IPS-NIHi7 (cell line): Measurements from ENCODE around the gene CAMTA1.

Experiments used
- DNase-seq: peaks from one replicate; pipeline ENCODE4 v3.0.0; 2012; ENCODE audit warnings: mixed read lengths; ENCODE audit errors: extremely low spot score

The CAMTA1 gene

GRCh38 chr1:7339014-7339413 lies 553.8 kb downstream of the CAMTA1 start:
- DNase-seq, result no peak

- DNase-seq, result no peak
These were observed 554.7 kb downstream of the CAMTA1 start for GRCh38 chr1:7339953-7340352.

DNA sequence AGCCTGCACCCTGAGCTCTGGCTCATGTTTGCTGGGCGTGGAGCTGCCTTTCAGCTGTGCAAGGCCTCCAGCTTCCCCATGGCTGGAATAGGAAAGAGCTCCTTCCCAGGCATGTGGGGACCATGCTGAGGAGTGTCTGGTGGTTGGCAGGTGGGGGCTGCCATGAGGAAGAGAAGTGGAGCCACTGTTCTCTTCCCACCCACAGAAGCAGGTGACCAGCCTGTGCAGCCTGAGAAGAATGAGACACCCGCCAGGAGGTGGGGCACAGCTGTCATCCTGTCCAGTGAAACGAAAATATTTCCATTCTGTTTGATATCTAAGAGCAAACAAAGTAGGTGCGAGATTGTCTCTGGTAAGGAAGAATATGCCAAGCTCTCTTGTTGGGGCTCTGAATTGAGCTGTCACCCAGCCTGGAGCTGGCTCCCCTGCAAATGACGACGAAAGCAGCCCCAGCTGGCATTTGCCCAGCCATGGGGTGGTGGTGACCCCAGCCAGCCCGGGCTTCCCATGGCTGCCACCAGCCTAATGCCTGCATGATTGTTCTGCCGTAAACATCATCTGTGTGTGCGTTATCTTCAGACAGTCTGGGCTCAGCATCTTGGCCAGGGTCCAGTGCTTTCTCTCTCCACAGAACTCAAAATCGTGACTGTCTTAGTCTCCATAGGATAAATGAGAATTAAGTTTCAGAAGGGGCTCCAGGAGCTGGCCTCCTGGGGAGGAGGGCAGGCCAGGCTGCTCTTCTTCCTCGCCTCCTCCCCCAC lies 556.1 kb downstream of the CAMTA1 start:
- no peak for DNase-seq

- no peak for DNase-seq
These were observed 558.6 kb downstream of the CAMTA1 start for GRCh38 chr1:7343882-7344281.

DNA sequence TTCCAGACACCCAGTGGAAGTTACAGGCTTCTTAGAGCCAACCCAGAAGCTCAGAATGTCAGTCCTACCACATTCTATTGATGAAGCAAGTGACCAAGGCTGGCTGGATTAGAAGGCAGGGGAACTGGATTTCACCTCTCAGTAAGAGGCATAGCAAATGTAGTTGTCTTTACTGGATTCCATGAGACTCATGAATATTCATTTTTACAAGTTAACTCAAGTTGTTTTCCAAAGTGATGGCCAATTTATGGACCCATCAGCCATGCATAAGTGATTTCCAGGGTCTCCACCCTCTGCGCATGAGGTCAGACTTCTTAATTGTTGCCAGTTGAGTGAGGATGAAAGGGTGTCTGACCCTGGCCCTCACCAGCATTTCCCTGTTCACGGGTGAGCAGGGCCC lies 559.0 kb downstream of the CAMTA1 start:
- DNase-seq, result no peak

DNA sequence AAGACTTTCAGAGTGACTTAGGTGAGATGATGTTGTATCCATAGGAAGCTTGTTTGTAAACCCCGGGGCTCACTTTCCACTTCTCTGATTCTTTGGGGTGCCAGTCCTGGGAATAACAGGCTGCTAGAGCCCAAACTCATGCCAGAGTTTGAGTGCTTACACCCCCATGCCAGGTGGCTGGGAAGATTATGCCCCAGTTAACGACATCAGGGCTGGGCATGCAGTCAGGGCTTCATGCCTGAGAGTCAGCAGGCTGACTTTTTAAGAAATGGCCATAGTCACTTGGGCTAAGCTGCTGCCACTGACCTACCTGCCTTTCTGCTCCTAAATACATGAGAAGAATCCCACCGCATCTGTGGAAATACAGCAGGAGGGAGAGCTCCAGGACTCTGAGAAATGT lies 560.3 kb downstream of the CAMTA1 start:
- DNase-seq, result no peak

DNA sequence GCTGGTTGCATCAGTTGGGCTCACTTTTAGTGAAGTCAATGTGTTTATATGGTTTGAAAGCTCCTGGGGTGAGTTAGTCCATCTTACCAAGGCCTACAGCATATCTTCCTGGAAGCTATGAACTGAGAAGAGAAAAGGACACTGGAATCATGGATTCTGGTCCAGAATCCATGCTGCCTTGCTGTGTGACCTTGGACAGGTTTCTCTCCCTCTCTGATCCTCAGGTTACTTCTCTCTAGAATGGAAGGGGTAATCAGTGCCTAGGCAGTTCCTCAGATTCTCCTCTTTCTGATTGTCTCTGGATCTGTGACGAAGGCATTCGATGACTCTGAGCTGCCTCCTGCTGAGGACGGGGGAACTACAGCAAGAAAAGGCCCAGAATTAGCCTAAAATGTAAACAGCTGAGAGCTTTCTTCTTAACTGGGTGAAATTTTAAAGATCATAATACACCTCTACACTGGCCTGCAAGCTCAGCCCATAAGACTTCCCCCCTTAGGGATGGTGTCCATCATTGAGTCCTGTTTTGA lies 560.9 kb downstream of the CAMTA1 start:
- DNase-seq, result peak; percentile 48

DNA sequence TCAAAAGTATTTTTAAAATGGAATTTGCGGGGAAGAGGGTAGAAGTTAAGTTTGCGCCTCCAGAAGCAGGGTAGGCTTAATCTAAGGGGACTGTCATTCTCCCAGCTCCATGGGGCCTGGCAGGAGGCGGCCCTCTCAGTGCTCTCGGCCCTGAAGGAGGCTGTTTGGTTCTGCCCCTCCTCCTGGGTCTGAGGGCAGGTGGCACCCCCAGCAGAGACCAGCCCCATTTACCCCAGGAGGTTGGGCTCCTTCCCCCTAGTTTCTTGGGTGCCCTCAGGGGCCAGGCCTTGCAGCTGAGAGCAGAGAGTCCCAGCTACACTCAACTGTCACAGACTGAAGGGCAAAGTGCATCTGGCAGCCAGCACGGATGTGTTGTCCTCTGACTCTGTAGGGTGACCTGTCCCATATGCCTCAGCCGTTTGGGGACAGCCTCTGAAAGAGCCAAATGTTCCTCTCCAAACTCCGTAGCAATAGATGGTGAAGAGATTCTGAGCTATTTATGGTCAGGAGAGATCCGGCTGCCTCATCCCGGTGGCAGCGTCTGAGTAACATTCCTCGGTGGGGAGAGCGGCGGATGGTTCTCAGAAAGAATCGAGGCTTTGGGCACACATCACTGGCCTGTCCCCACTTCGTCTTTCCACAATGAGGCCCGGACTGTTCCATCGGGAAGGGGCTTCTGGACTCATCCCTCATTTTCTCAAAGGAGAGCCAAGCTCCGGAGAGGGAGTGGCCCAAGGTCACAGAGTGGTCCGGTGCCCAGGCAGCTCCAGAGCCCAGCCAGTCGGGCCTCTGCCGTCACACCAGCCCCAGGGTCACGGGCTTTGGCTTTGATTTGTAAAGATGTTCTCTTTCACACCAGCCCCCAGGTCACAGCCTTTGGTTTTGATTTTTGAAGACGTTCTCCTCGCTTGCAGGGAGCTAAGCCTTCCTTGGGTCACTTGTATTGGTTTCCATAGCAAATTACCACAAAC lies 561.6 kb downstream of the CAMTA1 start:
- no peak for DNase-seq

DNA sequence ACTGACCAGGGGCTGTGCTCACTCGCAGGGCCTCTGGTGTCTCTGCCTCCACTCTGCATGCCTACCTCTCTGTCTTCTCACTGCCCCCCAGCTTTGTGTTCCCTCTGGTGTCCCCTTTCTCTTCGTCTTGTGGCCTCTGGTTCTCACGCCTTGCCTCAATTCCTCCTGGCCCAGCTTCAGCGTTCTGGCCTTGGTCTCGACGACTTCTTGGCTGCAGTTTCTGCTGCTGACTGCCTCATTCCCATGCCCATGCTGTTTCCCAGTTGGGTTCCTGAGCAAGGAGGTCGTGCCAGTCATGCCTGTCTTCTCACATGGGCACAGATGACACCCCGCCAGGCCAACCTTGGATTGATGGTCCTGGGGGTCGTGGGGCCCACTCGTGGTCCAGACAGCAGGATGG lies 562.8 kb downstream of the CAMTA1 start:
- DNase-seq, result no peak

GRCh38 chr1:7348580-7348979 lies 563.3 kb downstream of the CAMTA1 start:
- no peak for DNase-seq

GRCh38 chr1:7350804-7351203 lies 565.5 kb downstream of the CAMTA1 start:
- DNase-seq, result no peak

- DNase-seq, result no peak
These were observed 566.4 kb downstream of the CAMTA1 start for GRCh38 chr1:7351649-7352048.

DNA sequence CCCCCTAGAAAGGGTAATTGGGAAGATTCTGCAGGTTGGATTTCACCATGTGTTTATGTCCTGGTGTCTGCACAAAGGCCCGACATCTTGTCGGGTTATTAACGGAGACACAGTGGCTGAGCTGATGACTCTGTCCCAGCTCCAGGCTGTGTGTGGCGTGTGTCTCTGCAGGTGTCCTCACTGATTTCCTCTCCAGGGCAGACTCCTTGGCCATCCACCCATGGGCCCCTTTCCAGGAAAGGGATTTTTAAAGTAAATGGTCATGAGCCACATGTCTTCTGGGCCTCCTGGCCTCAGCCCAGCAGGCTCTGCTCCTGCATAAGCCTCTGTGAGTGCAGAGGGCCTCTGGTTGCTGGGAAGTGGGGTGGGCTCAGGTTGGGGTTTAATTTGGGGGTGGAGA lies 567.1 kb downstream of the CAMTA1 start:
- no peak for DNase-seq

GRCh38 chr1:7352974-7353373 lies 567.7 kb downstream of the CAMTA1 start:
- no peak for DNase-seq

GRCh38 chr1:7355646-7356045 lies 570.4 kb downstream of the CAMTA1 start:
- no peak for DNase-seq

- no peak for DNase-seq
These were observed 570.8 kb downstream of the CAMTA1 start for GRCh38 chr1:7356079-7356478.

GRCh38 chr1:7358425-7358824 lies 573.2 kb downstream of the CAMTA1 start:
- no peak for DNase-seq

DNA sequence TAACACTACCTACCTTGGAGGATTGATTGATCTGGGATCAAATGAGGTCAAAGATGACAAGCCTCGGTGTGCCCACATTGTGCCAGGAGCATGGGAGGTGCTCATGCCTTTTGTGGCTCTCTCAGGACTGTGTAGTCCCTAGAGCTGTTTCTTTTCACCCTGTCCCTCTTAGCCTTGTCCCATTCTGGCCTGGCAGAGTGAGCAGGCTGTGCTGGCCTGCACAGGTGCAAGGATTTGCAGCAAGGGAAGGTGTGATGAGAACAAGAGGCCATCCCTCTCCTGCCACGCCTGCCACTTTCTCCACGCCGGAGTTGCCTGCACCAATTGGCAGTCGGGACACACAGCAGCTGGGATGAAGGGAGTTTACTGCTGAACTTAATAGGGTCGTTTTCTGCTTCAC lies 575.3 kb downstream of the CAMTA1 start:
- no peak for DNase-seq

GRCh38 chr1:7362947-7363346 lies 577.7 kb downstream of the CAMTA1 start:
- no peak for DNase-seq

DNA sequence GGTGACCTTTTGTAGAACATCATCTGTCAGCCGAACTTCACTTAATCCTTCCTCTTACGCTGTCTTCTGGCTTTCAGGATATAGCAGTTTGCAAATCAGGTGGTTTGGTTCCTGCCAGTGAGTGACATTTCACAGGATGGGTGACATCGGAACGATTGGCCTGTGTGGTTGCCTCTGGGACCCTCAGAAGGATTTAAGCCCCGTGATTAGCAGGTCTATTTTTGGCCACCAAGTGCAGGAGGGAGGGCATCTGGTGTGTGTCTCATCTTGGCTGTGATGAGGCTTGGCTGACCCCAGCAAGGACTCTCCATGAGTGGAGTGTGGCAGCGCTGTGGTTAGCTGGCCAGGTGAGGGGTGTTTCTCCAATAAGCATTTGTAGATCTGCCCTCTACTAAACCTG lies 578.2 kb downstream of the CAMTA1 start:
- DNase-seq, result no peak

DNA sequence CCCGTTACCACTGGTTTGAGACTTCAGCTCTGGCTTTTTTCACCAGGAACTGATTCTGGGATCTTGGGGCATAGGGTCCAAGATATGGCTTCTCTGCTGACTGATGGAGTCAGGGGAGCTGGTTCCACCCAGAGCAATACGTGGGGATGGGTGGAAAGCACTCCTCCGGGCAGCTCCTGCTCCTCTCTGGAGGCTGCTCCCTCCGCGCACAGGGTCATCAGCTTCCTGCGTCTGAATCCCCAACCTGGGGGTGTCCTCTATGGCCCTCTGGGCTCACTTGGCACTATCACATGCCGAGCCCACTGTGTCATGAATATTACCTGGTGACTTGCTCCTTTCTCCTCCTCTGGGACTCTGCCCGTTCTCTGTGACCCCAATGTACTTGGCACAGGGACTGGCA lies 580.5 kb downstream of the CAMTA1 start:
- no peak for DNase-seq

- DNase-seq, result no peak
These were observed 581.2 kb downstream of the CAMTA1 start for GRCh38 chr1:7366286-7366954.
